ENCODE data around the gene RIMS1.

GRCh38 chr6:72350296-72350881, 464.0 kb downstream of the RIMS1 start:
- TF ChIP-seq, protein P1, sequence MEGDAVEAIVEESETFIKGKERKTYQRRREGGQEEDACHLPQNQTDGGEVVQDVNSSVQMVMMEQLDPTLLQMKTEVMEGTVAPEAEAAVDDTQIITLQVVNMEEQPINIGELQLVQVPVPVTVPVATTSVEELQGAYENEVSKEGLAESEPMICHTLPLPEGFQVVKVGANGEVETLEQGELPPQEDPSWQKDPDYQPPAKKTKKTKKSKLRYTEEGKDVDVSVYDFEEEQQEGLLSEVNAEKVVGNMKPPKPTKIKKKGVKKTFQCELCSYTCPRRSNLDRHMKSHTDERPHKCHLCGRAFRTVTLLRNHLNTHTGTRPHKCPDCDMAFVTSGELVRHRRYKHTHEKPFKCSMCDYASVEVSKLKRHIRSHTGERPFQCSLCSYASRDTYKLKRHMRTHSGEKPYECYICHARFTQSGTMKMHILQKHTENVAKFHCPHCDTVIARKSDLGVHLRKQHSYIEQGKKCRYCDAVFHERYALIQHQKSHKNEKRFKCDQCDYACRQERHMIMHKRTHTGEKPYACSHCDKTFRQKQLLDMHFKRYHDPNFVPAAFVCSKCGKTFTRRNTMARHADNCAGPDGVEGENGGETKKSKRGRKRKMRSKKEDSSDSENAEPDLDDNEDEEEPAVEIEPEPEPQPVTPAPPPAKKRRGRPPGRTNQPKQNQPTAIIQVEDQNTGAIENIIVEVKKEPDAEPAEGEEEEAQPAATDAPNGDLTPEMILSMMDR (IDR thresholded peaks at IDR 0.05): no peak
- TF ChIP-seq ZFX (IDR thresholded peaks at IDR 0.05; ENCODE audit: borderline replicate concordance): no peak
